HG03354 (cell line): ENCODE results near the gene ANKRD22.
"Not testable (repeated sequence)": the region's sequence is repeated elsewhere in the genome, so short reads cannot be mapped to it uniquely, and the experiment has no call there.

Experiments used
- ATAC-seq: cut with Tn5 transposase; IDR thresholded peaks from one replicate; pipeline ENCODE4 v1.9.1; 2021; ENCODE audit warnings: mild to moderate bottlenecking; ENCODE audit not compliant: unreplicated experiment, poor library complexity, severe bottlenecking

Gene ANKRD22

DNA sequence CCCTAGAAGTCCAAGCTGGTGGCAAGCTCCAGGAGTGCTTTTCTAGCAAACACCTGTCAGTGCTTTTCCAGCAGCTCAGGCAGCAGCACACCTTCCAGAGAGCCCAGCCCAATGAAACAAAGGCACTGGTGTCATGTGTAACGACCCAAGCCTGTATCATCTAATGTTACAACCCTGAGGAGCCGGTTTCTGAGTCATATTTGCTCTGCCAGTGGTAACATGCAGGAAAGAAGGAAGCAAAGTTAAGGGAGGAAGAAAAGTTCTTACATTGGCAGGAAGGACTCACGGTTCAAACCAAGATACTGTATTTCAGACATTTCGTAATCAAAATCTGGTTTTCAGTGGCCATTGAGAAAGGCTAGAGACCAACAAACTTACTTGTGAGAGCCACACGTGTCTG lies at the start of gene ANKRD22:
Gene ANKRD22, minus strand, starts transcription at position 139 of the 400 bp plus-strand sequence. CDS start 237 bp downstream, outside the sequence.
- no peak for ATAC-seq

DNA sequence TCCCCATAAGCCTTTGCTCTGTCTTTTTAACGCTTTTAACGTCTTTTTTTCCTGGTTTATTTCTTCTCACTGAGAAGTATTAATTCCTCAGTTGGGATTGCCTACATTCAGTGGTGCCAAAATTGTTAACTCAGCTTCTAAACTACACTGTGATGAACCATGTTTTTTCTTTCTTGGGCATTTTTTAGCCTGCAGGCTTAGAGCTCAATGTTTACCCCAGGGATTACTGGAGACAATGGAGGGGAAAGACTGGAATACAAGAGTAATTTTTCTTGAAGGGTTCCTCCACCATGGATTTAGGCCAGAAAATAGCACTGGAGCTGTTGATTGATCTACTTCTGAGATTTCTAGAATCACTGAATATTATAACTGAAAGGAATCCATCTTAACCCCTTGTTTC lies 48.2 kb upstream of the ANKRD22 start:
- no peak for ATAC-seq

DNA sequence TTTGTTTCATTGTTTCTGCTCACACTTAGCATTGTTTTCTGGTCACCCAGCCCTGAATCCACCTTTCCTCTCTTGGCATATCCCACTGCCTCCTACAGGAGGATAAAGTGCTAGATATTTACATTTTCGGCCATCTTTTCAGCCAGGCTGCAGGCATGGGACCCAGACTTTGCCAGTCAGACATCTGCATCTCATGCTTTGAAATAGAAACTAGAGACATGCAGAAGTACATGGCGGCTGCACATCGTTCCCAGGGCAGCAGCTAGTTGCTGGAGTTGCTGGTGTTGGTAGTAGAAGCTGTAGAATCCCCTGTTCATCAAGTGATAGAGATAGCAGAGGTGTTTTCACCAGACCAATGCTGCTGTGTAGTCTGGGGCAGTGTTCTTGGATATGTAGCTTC lies 47.1 kb upstream of the ANKRD22 start:
- ATAC-seq = no peak

DNA sequence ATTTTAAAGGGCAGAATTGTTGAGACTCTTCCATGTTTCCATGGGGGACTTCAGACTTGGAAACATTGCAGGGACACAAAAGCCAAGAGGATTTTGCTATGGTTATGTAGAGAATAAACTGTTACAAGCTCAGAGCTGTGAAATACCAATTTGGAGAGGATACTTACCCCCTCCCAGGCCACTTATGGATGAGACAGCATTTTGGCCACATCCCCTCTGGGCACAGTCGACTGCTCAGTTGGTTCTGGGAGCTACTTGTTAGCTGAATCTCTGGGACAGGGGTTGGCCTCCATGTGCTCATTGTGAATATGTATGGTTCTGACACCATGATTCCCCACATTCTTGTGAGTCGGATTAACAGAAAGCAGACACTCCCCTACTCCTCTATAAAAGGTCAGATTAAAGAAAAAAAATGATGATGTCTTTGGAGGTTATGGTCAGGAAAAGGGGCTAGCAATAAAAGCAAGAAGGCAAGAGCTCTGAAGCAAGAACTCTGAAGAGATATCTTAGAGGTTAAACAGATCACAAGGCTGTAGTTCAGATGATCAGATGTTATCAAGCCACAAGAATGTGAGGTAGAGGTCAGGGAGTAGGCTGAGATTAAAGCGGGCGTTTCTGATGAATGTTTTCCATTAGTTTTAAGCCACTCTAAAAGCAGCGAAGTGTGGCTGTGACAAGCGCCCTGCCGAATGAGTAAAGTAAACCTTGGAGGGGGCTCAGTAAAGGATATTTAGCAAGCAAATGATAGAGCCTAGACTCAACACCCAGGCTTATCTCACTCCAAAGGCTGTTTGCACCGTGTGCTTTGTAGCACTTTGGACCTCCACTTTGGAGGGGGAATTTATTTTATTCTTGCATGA lies 45.6 kb upstream of the ANKRD22 start:
- ATAC-seq = no peak

DNA sequence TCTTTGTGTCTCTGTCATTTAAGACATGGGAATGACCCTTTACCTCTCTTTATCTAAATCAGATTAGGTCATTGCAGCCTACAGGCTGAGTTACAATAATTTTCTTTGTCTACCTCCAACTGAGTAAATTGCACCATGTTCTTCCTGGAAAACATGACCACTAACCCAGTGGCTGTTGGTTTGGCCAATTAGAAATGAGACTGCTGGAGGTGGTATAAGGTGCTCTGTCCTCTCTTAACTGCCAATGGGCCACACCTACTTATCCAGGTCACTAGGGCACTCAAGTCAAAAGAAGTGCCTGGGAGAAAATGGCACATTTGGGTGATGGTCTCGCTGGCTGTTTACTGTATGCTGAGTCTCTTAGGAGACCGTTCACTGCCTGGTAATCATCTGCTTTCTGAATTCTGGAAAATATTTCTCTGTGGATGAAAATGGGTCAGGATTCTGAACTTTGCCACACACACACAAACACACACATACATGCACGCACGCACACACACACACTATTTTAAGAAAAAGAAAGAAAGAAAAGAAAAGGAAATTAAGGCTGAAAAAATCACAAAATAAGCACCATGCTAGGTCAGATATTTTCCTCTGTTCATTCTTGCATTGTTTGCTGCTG lies 44.8 kb upstream of the ANKRD22 start:
- no peak for ATAC-seq

DNA sequence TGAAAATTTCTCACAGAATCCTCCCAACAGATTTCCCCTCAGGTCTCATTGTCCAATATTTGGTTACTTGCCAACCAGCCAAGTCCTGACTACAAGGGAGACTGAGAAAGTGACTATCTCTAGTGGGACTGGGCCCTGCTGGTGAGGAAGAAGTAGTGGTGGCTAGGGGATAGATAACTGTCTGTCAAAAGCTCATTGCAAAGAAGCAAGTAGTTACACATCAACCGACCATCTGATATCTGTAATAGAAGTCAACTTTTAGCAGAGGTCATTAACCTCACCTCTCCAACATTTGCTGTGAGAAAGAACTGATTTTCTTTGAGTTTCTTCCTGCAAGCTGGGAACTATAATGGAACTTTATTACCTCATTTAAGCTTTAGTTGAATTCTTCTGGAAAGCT lies 43.6 kb upstream of the ANKRD22 start:
- peak; percentile 68 for ATAC-seq

DNA sequence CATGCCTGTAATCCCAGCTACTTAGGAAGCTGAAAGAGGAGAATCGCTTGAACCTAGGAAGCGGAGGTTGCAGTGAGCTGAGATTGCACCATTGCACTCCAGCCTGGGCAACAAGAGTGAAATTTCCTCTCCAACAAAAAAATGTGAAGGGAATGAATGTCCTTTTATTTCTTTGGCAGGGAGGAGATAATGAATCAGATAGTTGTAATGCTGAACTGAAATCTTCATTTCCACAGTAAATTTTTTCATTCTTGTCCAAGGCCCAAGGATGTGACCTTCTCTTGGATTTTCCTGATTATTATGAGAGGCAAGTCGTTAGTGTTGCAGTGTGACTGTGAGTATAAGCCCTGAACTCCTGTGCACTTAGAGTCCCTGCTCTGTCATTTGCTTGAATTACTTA lies 42.0 kb upstream of the ANKRD22 start:
- ATAC-seq = no peak

DNA sequence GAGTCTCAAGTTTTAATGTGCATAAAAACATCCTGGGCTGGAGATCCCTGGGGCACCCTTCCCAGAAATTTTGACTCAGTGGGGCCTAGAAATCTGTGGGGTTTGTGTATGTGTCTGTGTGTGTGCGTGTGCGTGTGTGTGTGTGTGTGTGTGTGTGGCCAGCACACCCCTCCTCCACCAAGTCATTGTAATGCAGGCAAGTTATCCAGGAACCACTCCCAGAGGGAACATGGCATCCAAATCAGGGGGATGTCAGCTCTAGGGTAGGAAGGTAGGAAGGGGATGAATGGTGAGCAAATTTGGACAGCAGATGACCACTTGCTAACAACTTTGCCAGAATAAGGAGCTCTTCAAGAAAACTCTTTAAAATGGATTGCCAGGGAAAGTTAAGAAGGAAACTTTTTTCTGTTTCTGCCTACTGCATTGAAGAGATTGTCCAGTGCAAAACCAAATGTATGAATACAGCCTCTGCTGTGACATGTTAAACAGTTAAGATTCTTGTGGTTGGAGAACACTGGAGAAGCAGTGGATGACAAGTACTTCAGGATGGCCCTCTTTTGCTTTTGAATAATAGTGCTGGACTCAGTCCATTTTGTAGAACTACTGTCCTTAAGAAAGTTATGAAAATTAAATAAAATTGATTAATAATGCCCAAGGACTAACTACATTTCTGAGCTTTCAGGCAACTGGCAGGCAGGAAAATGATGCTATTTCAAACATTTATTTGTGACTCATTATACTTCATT lies 40.8 kb upstream of the ANKRD22 start:
- ATAC-seq = no peak

DNA sequence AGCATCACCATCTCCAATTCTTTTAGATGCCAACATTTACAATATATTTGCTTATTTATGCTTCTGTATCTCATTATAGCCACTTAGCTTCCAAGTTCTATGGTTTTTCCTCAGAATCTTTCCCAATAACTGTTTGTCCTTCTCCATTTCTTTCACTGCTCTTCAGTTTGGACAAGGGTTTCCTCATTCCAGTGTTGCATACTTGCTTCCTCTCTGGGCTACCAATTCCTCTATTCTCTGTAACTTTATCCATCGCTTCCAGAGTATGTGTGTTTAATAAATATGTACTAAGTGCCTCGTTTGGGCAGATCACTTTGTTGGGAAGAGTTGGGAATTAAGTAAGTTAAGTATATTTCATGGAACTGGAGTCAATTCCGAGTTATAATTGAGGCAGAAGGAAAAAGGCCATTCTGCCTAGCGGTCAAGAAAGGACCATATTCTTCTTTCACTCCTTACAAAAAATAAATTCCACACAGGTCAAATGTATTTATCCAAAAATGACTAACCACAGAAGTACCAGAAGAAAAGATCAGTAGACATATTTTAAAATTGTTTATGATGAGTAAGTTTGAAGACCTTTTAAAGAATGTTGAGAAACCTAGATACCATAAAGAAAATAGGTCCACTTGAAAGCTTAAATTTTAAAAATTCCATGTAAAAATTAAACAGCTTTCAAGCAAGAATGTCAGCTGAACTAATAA lies 39.2 kb upstream of the ANKRD22 start:
- ATAC-seq = no peak

DNA sequence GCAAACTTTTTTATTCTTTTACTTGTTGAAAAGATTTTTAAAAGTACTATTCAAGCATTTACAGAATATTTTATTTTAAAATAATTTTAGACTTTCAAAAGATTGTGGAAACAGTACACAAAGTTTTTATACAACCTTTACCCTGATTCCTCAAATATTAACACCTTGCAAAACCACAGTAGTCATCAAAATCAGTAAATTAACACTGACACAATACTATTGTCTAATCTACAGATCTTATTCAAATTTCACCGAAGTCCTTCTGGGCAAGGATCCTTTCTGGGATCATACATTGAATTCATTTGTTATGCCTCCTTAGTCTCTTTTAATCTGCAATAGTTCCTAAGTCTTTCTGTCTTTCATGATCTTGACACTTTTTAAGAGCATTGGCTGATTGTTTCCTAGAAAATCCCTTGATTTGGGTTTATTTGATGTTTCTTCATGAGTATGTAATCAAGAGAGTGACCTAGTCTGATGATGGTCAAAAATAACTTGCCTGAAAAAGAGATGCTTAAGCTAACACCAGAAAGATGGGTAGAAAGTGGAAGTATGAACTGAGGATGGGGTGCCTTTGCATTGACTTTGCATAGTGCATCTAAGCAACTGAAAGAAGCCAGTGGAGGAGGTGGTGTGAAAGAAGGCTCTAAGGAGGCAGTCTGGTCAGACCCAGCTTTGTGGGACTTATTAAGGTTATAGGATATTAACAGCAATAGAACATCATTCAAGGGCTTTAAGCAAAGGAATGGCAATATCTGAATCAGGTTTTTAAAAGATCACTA lies 38.1 kb upstream of the ANKRD22 start:
- ATAC-seq = peak; percentile 74

DNA sequence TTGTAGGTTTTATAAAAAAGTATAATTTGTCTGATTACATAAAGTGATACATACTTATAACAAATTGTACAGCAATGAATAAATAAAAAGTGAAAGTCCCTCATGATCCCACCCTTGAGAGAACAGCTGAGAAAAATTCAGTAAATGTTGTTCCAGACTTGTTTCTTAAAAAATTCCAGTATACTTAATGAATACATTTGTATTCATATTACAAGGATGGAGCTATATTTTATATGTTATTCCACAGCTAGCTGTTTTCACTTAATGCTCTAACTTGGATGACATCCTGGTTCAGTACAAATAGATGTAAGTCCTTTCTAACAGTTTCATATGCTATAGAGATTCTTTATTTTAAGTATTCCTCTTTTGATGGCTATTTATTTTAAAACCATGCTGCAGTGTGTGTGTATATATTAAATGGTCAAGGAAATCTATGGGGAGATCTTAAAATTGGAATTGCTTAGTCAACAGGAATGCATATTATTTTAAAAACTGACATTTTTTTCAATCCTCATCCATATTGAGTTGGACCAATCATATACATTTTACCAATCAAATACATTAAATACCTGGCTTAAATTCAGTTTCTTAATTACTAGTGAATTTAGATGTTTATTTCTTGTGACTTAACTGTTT lies 37.3 kb upstream of the ANKRD22 start:
- ATAC-seq = no peak

DNA sequence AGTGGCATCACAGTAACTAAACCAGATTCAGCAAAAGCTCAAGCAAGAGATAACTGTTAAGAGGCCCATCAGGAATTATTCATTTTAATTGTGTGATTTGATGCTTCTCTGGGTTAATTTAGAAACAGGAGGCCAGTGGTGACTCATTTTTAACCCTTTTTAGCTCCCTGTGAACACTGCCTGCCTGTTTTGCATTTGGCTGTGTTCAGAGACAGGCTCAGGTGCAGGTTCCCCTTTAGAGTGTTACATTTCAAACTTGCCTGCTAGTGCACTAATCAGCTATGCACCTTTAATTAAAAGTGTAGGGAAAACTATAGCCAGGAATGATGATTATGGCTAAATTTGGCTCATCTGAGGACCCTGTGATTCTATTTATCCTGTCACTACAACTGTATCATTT lies 34.9 kb upstream of the ANKRD22 start:
- ATAC-seq = peak; percentile 64

DNA sequence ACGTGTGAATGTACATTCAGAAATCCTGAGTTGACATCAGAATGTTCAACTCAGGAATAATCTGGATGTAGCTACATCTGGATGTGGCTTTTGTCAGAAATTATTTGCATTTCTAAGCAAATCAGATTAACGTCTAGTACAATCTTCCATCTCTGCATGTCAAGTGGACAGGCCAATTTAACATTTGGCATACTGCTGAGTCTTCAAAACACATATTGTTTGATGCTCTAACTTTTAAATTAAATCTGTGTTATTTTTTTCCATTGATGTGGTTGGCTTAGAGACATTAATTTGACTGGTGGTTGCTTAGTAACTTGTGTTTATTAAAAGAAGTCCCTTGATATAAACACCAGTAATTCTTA lies 31.8 kb upstream of the ANKRD22 start:
- ATAC-seq = no peak

DNA sequence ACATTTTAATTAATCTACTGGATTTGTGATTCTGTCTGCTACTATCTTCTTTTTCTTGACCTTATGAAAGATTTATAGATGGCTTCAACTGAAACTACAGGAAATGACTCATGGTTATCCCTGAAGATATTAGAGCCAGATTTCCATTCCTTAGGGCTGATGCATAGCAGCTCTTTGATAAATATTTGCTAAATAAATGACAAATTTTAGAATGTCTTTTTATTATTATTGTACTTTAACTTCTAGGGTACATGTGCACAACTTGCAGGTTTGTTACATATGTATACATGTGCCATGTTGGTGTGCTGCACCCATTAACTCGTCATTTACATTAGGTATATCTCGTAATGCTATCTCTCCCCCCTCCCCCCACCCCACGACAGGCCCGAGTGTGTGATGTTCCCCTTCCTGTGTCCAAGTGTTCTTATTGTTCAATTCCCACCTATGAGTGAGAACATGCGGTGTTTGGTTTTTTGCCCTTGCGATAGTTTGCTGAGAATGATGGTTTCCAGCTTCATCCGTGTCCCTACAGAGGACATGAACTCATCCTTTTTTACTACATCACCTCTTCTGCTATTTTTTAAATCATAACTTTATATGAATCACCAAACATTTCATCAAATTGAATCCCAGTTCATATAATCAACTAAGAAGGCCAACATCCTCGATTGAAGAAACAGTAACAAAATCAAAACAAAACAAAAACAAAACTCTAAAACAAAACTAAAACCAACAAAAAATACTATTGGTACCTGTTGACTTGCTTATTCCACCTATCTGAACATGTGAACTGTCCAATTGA lies 31.2 kb upstream of the ANKRD22 start:
- not testable (repeated sequence) for ATAC-seq

DNA sequence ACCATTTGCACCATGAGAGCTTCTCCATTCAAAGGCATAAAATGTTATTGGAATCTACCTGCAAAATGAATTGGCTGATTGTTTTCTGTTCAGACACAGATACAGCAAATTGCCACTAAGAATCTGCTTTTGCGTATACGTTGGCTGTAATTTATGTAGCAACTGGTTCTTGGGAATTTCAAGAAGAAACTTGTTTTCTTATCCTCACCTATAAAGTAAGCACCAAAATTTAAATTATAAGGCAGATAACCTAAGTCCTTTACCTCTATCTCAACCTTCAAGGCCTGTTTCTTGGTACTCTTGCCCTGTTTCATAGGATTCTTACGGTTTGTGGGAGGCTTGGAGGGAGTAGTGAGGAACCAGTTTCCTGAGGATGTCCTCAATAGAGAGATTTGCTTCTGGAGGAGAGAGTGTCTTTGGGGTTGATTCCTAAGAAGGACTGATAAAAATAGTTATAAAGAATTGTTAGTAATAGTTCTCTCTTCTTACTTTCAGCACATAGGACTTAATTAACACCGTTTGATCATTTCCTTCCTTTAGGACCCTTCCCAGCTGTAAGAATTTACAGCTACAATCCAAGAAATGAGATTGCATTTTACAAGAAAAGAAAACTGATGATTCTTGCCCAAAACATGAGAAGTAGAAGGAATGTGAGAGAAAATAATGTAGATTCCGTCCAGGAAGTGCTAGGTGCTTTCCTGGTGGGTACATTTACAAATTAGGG lies 30.4 kb upstream of the ANKRD22 start:
- no peak for ATAC-seq

DNA sequence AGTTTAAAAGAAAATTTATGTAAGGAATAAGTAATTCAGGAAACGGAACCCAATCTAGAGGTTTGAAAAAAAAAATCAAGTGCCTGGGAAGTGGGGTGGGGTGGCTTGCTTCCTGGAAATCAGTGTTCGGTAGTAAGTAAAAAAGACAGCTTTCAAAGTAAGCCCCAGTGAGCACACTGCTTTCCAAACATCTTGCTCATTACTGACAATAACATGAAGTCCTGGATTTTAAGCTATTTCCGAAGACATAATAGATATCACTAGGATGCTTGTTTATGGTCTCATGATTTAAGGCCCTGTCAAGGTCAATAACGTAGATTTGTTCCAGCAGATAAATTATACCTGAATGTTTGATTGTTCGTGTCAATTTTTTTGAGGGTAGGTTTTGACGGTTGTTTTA lies 29.7 kb upstream of the ANKRD22 start:
- no peak for ATAC-seq

DNA sequence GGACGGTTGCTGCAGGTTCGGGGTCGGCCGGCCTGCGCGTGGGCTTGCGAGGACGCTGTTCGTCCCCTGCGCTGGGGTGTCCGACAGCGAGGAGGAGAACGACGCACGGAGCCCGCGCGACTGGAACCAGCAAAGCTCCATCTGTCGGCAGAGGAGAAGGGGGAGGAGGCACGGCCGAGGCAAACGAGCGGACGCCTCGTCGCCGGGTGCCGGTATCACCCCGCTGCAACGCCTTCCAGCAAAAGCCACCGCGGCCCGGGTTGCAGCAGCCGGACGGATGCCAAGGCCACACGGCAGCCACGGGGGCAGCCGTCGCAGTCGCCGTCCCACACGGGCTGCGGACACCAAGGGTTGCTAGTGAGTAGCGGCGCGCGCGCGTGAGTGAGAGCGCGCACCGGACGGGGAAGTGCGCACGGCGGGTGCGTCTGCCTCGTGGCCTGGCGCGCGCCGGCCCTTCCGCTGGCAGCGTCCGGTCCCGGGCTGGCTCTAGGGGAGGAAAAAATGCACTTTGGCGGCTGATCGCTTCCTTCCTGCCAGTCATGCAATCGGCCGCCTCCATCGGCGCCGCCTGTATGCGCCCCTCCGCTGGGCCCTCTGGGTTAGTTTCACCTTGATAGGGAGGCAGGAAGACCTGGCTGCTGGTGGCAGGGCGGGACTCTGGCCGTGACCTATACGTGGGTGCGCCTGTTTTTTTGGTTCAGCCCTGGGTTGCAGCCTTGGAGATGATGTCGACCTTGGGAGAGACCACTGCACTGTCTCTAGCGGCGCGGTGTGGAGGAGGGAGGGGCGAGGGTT lies 28.8 kb upstream of the ANKRD22 start:
- ATAC-seq = peak; percentile 74
